Transverse colon (tissue), 4 donors: ENCODE results near the gene NRXN2. TPM values are rescaled to one million over a fixed set of nuclear protein-coding genes. Genes with fewer than 3 reads are reported as not detected.

ENCODE experiments used
- DNase-seq: peaks from one replicate; pipeline ENCODE4 v3.0.0-alpha.2; 2019
- H3K27ac ChIP-seq, 4 donors: fragments of 200-600 bp; sonication (generic); 2 replicates each; pipeline ENCODE4 v1.5.1; 2016 to 2018; ENCODE audit warnings: inconsistent platforms in 4 of 4
- H3K27me3 ChIP-seq: fragments of 200-600 bp; sonication (generic); 2 replicates; pipeline ENCODE4 v1.5.1; 2017; ENCODE audit warnings: inconsistent platforms
- H3K36me3 ChIP-seq, 4 donors: fragments of 200-600 bp; sonication (generic); 2 replicates each; pipeline ENCODE4 v1.5.1; 2017 to 2019; ENCODE audit warnings: inconsistent platforms in 4 of 4
- H3K4me1 ChIP-seq, 4 donors: fragments of 200-600 bp; sonication (generic); 2 replicates each; pipeline ENCODE4 v1.5.1; 2017 to 2020; ENCODE audit warnings: inconsistent platforms in 4 of 4
- H3K4me3 ChIP-seq, 4 donors: fragments of 200-600 bp; sonication (generic); 1 replicate in 1 of 4; 2 replicates in 3 of 4; pipeline versions ENCODE4 v1.5.1 to v1.6.1; 2017 to 2019; ENCODE audit warnings: inconsistent platforms in 4 of 4
- H3K9me3 ChIP-seq, 2 donors: fragments of 200-600 bp; sonication (generic); 2 replicates each; pipeline ENCODE4 v1.5.1; 2017 to 2019; ENCODE audit warnings: inconsistent platforms in 2 of 2
- CTCF ChIP-seq, 5 experiments: fragments of 200-600 bp in 3 of 5; fragments of 450-650 bp in 2 of 5; sonication (generic) in 3 of 5; IDR thresholded peaks; 1 replicate in 2 of 5; 2 replicates in 3 of 5; pipeline ENCODE4 v1.5.1; 2016 to 2017; ENCODE audit warnings: antibody characterized with exemption in 5 of 5, inconsistent platforms in 3 of 5, mild to moderate bottlenecking in 2 of 5, moderate library complexity in 1 of 5
- EP300 ChIP-seq: sonication (generic); formaldehyde crosslinking; IDR thresholded peaks from one replicate; pipeline ENCODE4 v1.6.1; 2017; ENCODE audit warnings: antibody characterized with exemption, low read depth
- POLR2A ChIP-seq: fragments of 450-650 bp; IDR thresholded peaks from one replicate; pipeline ENCODE4 v1.6.1; 2016; ENCODE audit warnings: antibody characterized with exemption, mild to moderate bottlenecking, moderate library complexity
- POLR2AphosphoS5 ChIP-seq, 3 donors: sonication (generic); formaldehyde crosslinking; IDR thresholded peaks; one replicate each; pipeline ENCODE4 v1.6.1; 2016; ENCODE audit warnings: antibody characterized with exemption in 3 of 3
- WGBS, 2 donors: methylation state at CpG; one replicate each; pipeline ENCODE4 v1.1.5; 2018; ENCODE audit warnings: low coverage in 1 of 2; 5-methylcytosine and 5-hydroxymethylcytosine counted together
- in situ Hi-C, 4 donors: fragments of 200-750 bp; cut with MboI; loops; one replicate each; pipeline versions ENCODE4 v1.15.0 to v1.15.1; 2017; ENCODE audit warnings: low sequenced_read_pairs in 3 of 4, low pct_ligation_motif_present in 1 of 4, low pct_unique_long_range_greater_than_20kb in 1 of 4
- intact Hi-C: fragments of 100-400 bp; cut with DNase I; formaldehyde crosslinking; loops from one replicate; pipeline ENCODE4 v1.15.1; 2023; ENCODE audit warnings: low total_unique reads
- total RNA-seq, 4 donors: library from RNA; depleted of rRNA; stranded (reverse); fragments of >200 nt; gene quantifications; one replicate each; pipeline ENCODE4 v1.1.0, GENCODE V29; 2016

The NRXN2 gene
- total RNA-seq, 4 donors from 2014 or later, result 2.9 to 7.4 (median 6.8) TPM

DNA sequence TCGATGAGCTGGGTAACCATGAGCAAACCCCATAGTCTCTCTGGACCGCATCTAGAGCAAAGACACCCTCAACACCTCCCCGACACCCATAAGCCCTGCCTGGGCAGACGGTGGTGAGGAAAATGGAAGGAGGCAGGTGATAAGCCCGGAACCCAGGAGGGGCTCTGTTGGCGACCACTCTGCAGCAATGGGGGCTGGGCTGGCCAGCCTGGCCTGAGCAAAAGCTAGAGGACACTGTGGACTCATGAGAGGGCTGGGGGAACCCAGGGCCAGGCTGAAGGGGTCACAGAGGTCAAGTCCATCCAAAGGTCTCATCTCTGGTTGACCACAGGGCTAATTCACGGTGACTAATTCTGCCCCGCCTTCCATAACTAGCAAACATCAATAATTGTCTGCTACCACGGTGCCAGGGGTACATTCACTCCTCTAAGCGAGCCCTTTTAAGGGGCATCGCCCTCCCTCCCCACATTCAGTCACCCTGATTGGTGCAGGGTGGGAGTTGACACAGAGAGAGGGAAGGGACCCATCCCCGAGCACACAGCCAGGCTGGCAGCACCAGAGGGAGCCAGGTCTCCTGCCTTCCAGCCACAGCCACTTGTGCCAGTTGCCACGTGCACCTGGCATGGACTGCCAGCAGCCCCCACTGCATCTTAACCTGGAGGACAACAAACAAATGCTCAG is 32.8 kb upstream of the NRXN2 start:
- Histone ChIP-seq H3K4me1 (peaks cover 4 to 21% (median 5%) of the 10 kb centered on the region in 4 donors), H3K4me3 (no peak overlapping the region), H3K27ac (no peak overlapping the region), H3K36me3 (no peaks in the 10 kb centered on the region), H3K9me3 (no peaks in the 10 kb centered on the region), H3K27me3 (no peaks in the 10 kb centered on the region)
- in situ Hi-C loops (no loop called here), intact Hi-C loops (no loop called here)
- TF ChIP-seq POLR2AphosphoS5 (IDR thresholded peaks at IDR 0.05) (no peak), POLR2A (no peak), EP300 (no peak), CTCF (IDR thresholded peaks at IDR 0.05) (no peak)
- WGBS, 2 donors, result 81% methylated on average over 13 of the region's 13 CpGs; no CpG with 5 or more reads in 1 of the 2 donors
- no peak for DNase-seq

DNA sequence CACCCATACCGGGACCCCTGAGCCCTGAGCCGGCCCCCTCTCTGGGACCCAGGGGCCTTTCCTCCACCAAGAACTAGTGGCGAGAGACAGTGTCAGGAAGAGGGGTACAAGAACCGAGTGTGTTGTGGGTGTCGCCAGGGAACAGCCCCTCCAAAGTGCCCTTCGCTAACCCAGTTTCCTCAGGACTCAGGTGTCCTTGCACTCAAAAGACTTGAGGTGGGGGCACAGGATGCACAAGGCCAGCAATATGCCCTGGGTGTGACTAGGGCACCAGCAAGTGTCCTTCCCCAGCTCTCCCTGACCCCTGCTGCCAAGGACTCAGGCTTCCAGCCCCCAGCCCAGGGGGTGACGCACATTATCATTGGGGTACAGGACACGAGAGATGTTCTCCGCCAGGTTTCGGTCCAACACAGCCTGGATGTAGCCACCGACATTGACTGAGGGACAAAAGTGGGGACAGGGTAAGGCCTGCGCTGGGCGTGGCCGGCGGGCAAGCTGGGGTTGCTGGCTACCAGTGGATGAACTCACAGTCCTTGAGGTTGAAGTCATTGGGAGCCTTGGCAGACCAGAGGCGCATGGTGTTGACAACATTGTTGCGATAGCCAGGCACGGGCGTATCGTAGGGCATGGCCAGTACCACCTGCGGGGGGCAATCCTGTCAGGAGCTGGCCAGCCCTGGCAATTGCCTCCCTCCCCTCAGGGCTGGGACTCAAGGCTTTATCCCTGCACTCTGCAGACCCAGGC is 32.1 kb upstream of the NRXN2 start:
- H3K9me3 ChIP-seq, result no peaks in the 10 kb centered on the region
- no peaks in the 10 kb centered on the region for H3K27me3 ChIP-seq
- intact Hi-C loops, result no loop called here
- H3K36me3 ChIP-seq, result no peaks in the 10 kb centered on the region
- in situ Hi-C loops, result no loop called here
- WGBS, 2 donors, result 91% methylated on average over 21 of the region's 21 CpGs; no CpG with 5 or more reads in 1 of the 2 donors
- TF ChIP-seq POLR2AphosphoS5 (IDR thresholded peaks at IDR 0.05) (no peak), EP300 (no peak), POLR2A (no peak), CTCF (IDR thresholded peaks at IDR 0.05) (no peak)
- H3K4me3 ChIP-seq, result no peak overlapping the region
- no peak for DNase-seq
- peaks cover 1 to 14% (median 3%) of the 10 kb centered on the region in 4 donors for H3K4me1 ChIP-seq
- no peak overlapping the region for H3K27ac ChIP-seq

DNA sequence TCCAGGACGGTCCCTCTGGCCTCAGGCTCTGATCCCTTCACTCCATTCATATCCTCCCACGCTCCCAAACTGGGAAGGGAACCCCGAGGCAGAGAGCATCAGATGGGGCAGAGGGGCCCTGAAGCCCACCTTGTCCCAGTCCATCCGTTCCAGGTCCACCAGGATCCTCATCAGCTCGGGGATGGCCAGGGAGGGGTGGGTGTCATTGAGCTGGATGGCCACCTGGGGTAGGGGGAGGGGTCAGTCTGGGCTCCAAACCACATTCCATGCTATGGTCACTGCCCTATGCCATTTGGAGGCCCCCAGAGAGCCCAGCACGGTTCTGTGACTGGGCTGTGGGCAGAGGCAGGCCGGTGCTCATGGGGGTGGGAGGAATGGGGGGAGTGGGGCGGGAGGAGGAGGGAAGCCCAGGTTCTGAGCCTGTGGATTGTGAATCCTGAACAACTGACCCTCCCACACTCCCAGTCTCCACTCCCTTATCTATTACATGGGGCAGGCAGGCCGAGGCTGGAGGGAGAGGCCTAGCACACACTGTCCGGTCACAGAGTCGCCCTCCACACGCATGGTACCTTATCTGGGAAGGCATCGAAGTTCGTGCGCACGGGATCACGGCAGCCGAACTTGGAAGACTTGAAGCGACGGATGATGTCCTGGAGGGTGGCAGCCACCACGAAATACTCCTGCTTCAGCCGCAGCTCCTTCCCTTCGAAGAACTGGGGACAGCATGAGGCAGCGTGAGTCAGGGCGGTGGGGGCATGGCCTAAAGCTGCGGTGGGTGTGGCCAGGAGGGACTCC is 31.3 kb upstream of the NRXN2 start:
- no peak overlapping the region for H3K4me3 ChIP-seq
- no peak overlapping the region for H3K27ac ChIP-seq
- peaks cover 0 to 6% (median 2%) of the 10 kb centered on the region in 4 donors for H3K4me1 ChIP-seq
- H3K9me3 ChIP-seq, result no peaks in the 10 kb centered on the region
- no peak for DNase-seq
- H3K36me3 ChIP-seq, result no peaks in the 10 kb centered on the region
- WGBS, 2 donors, result 90 to 94% methylated on average over 16 to 26 of the region's 26 CpGs
- H3K27me3 ChIP-seq, result no peaks in the 10 kb centered on the region
- in situ Hi-C loops, result no loop called here
- intact Hi-C loops, result no loop called here
- TF ChIP-seq POLR2AphosphoS5 (IDR thresholded peaks at IDR 0.05) (no peak), POLR2A (no peak), CTCF (IDR thresholded peaks at IDR 0.05) (no peak), EP300 (no peak)
